Retinal pigment epithelial cell (primary cell): Measurements from ENCODE around the gene NME9.

Experiments used
- DNase-seq: peaks from one replicate; pipeline ENCODE4 v3.0.0-alpha.2; 2010; ENCODE audit warnings: low read depth
- H3K4me3 ChIP-seq: 2 replicates; pipeline ENCODE4 v1.5.1; 2011; ENCODE audit warnings: mild to moderate bottlenecking, low read length, control low read depth, moderate library complexity
- CTCF ChIP-seq: conservative IDR thresholded peaks from 2 replicates; pipeline ENCODE4 v1.5.1; 2011; ENCODE audit warnings: low read depth, low read length, control low read depth, inconsistent platforms

Gene NME9

GRCh38 chr3:138347960-138348753 lies 18.5 kb upstream of the NME9 start, which contains the start of gene MRAS:
TSS of gene MRAS (plus strand) at chr3:138348579. CDS start at chr3:138372884, 24,305 bp downstream.
- TF ChIP-seq CTCF = peak; percentile 43
- H3K4me3 ChIP-seq = peak within 1 kb of the TSS; percentile 70
- DNase-seq = no peak

- H3K4me3 ChIP-seq = no peak overlapping the region
- no peak for DNase-seq
- TF ChIP-seq CTCF = no peak
Observed at GRCh38 chr3:138344754-138345153, 15.1 kb upstream of the NME9 start.

GRCh38 chr3:138340511-138340910 lies 10.9 kb upstream of the NME9 start:
- no peak for TF ChIP-seq CTCF
- no peak for DNase-seq

GRCh38 chr3:138338811-138339210 lies 9.2 kb upstream of the NME9 start:
- TF ChIP-seq CTCF = no peak
- DNase-seq = no peak
- no peak overlapping the region for H3K4me3 ChIP-seq

More at GRCh38 chr3:138340511-138340910, 10.9 kb upstream of the NME9 start:
- no peak overlapping the region for H3K4me3 ChIP-seq

GRCh38 chr3:138338244-138338643 lies 8.6 kb upstream of the NME9 start:
- no peak for TF ChIP-seq CTCF
- no peak overlapping the region for H3K4me3 ChIP-seq
- DNase-seq = no peak

- no peak overlapping the region for H3K4me3 ChIP-seq
- DNase-seq = no peak
- TF ChIP-seq CTCF = no peak
Observed at GRCh38 chr3:138336454-138336999, 6.9 kb upstream of the NME9 start.

GRCh38 chr3:138334608-138335007 lies 5.0 kb upstream of the NME9 start:
- no peak for TF ChIP-seq CTCF
- DNase-seq = no peak

More at GRCh38 chr3:138334608-138335007, 5.0 kb upstream of the NME9 start:
- H3K4me3 ChIP-seq = no peak overlapping the region
